ENCODE data around the gene COL5A1. TPM values are rescaled to one million over a fixed set of nuclear protein-coding genes. Genes with fewer than 3 reads are reported as not detected.

COL5A1 gene
- total RNA-seq, 1 donor from 2014 or later, result 99.6 TPM

DNA sequence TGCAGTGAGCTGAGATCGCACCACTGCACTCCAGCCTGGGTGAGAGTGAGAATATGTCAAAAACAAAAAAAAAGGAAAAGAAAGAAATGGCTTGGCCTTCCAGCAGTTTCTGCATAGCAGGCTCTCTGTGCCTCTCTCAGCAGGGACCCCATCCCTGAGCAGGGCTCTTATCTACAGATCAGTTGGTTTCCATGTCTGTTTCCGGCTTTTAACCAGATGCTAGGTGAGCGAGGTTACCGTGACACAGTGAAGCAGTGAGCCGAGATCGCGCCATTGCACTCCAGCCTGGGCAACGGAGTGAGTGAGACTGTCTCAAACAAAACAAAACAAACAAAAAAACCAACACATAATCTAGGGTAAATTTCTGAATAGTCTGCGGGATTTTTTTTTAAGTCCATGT, 51.4 kb downstream of the COL5A1 start:
- intact Hi-C loops (cut with DNase I), result no loop called here
- DNase-seq (ENCODE audit: low spot score in 2 of 2), result no peak

DNA sequence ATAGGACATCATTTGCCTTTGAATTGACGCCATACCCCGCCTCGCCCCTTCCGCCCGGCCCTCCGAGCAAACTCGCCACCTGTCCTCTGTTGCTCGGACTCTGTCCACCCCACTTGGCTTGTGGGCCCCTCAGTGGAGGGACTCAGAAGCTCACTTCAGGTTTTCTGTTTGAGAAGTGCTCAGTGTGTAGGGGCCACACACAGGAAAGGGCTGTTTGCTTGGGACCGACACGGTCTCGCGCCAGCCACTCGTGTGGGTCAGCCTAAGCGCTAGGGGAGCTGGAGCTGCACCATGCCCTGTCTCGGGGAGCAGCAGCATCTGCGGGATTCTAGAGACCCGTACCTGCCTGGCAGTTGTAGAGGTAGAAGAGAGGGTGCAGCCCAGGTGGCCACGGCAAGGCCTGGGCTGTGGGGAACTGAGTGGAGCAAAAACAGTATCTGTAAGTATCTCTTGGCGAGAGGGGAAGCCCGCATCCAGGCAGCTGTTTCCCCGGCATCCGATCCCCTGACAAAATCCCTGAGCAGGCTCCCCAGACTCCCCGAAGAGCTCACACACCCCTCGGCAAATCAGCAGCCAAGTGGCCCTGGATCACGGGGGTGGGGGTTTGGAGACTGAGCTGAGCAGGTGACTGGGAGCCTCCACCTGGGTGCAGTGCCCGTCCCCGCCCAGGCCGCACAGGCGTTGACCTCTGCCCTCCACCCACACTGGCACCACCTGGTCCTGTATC, 52.2 kb downstream of the COL5A1 start:
- Histone ChIP-seq H3K36me3 (peaks cover 18 to 25% of the 10 kb centered on the region in 2 donors), H3K27ac (no peak overlapping the region), H3K4me1 (peaks cover 5 to 13% of the 10 kb centered on the region in 2 donors), H3K27me3 (no peaks in the 10 kb centered on the region), H3K4me3 (no peak overlapping the region), H3K9me3 (no peaks in the 10 kb centered on the region)
- no peak for DNase-seq (ENCODE audit: low spot score in 2 of 2)
- TF ChIP-seq, protein P1, sequence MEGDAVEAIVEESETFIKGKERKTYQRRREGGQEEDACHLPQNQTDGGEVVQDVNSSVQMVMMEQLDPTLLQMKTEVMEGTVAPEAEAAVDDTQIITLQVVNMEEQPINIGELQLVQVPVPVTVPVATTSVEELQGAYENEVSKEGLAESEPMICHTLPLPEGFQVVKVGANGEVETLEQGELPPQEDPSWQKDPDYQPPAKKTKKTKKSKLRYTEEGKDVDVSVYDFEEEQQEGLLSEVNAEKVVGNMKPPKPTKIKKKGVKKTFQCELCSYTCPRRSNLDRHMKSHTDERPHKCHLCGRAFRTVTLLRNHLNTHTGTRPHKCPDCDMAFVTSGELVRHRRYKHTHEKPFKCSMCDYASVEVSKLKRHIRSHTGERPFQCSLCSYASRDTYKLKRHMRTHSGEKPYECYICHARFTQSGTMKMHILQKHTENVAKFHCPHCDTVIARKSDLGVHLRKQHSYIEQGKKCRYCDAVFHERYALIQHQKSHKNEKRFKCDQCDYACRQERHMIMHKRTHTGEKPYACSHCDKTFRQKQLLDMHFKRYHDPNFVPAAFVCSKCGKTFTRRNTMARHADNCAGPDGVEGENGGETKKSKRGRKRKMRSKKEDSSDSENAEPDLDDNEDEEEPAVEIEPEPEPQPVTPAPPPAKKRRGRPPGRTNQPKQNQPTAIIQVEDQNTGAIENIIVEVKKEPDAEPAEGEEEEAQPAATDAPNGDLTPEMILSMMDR (IDR thresholded peaks at IDR 0.05), result no peak
- intact Hi-C loops (cut with DNase I), result no loop called here

More for the DNA sequence above, 51.4 kb downstream of the COL5A1 start:
- Histone ChIP-seq H3K4me3 (no peak overlapping the region), H3K36me3 (peaks cover 18 to 25% of the 10 kb centered on the region in 2 donors), H3K9me3 (no peaks in the 10 kb centered on the region), H3K27me3 (no peaks in the 10 kb centered on the region), H3K27ac (no peak overlapping the region), H3K4me1 (peaks cover 3 to 11% of the 10 kb centered on the region in 2 donors)
- TF ChIP-seq, protein P1 (IDR thresholded peaks at IDR 0.05), result no peak

DNA sequence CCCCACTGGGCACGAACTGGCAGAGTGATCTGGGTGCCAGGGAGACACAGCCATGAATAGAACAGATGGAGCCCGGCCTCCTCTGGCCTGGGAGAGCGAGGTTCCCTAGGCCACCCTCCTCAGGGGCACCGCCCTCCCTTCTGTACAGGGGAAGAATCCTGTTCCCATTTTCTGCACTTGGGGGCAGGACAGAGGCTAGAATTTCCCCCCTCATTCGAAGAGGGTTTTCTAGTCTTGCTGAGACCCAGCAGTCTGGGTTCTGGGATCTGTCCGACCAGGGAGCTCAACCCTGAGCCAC, 52.7 kb downstream of the COL5A1 start:
- no peaks in the 10 kb centered on the region for H3K27me3 ChIP-seq
- H3K9me3 ChIP-seq, result no peaks in the 10 kb centered on the region
- TF ChIP-seq, protein P1 (IDR thresholded peaks at IDR 0.05), result no peak
- peaks cover 18 to 25% of the 10 kb centered on the region in 2 donors for H3K36me3 ChIP-seq
- DNase-seq (ENCODE audit: low spot score in 2 of 2), result no peak
- intact Hi-C loops (cut with DNase I), result no loop called here
- no peak overlapping the region for H3K27ac ChIP-seq
- no peak overlapping the region for H3K4me3 ChIP-seq
- peaks cover 3 to 15% of the 10 kb centered on the region in 2 donors for H3K4me1 ChIP-seq

DNA sequence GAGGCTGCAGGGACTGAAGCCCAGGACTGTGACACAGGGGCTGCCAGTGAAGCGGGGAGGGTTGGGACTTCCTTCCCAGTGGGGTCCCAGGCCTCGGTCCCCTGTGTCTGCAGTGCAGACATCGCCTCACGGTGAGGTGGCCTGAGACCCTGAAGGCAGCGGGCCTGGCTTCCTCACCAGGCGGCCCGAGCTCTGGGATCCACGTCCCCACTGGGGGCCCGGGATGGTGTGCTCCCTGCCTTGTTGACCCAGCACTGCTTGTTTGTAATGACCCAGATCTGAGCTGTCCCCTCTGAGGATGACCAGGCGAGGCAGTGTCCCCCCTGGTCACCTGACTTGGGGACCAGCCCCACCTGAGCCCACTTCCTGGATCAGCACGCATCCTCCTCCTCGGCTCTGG, 53.1 kb downstream of the COL5A1 start:
- DNase-seq (ENCODE audit: low spot score in 2 of 2), result no peak
- Histone ChIP-seq H3K36me3 (peaks cover 18 to 26% of the 10 kb centered on the region in 2 donors), H3K27me3 (no peaks in the 10 kb centered on the region), H3K4me1 (peaks cover 2 to 14% of the 10 kb centered on the region in 2 donors), H3K4me3 (no peak overlapping the region), H3K9me3 (no peaks in the 10 kb centered on the region), H3K27ac (no peak overlapping the region)
- intact Hi-C loops (cut with DNase I), result no loop called here
- TF ChIP-seq, protein P1 (IDR thresholded peaks at IDR 0.05), result no peak

DNA sequence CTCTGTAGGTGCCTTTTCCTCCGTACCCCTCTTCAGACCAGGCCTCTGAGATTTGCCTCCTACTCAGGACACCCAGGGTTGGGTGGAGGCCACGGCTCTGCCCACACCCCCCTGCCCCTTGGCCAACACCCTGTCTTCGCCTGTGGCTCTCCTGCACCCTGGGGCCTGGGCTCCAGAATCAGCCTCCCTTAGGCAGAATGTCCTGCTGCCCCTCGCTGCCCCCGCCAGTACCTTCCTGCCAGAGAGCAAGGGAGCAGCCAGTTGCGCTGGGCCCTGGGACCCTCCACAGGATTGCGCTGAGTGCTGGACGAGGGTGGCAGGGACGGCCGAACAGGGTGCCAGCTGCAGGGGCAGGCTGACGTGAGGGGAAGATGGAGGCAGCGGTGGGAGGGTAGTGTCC, 53.5 kb downstream of the COL5A1 start:
- Histone ChIP-seq H3K4me3 (no peak overlapping the region), H3K4me1 (peaks cover 2 to 10% of the 10 kb centered on the region in 2 donors), H3K27ac (no peak overlapping the region), H3K36me3 (peaks cover 22 to 30% of the 10 kb centered on the region in 2 donors), H3K27me3 (no peaks in the 10 kb centered on the region), H3K9me3 (no peaks in the 10 kb centered on the region)
- intact Hi-C loops (cut with DNase I), result no loop called here
- DNase-seq (ENCODE audit: low spot score in 2 of 2), result no peak
- TF ChIP-seq, protein P1 (IDR thresholded peaks at IDR 0.05), result no peak
